Stimulated activated CD4-positive, alpha-beta T cell treated with anti-CD3 and anti-CD28 coated beads, Interleukin-12 subunit alpha, Interleukin-12 subunit beta, amount 100 ng/mL, for 4 hours (primary cell): ENCODE measurements around the gene IQSEC2.

Experiments
- DNase-seq: peaks from one replicate; pipeline ENCODE4 v3.0.0-alpha.2; 2020

Gene IQSEC2

DNA sequence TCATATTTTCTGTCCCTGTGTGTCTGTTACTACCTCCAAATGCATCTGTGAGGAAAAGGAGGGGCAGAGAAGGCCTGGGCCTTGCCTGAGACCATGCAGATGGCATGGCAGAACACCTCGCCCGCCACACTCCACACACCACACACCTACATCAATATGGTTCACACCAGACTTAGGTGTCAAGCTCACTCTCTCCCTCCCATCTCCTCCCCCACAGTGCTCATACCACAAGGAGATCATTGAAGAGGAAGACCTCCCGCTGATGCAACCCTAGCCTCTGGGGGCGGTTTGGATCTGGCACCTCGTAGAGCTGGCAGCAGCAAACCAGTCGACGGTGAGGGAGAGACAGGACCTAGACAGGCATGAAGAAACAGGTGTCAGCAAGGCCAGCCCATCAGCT is 39.8 kb downstream of the IQSEC2 start:
- DNase-seq: no peak

DNA sequence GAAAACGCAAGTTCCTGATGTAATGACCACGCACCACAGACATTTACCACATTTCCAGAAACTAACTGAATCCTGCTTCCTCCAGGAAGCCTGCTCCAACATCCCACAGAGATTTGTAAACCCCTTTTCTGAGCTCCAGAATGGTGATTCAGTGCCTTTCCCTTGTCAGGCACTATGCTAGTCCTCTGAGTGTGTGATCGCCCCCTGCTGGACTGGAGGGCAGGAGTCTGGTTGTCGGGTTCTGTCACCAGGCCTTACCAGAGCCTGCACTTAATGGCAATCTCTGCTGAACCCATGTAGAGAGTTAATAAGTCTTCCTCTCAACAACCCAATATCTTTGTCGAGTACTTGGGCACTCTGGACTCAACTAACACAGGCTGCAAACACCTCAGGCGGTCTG is 41.9 kb downstream of the IQSEC2 start:
- peak; percentile 16 for DNase-seq

GRCh38 chrX:53237056-53237455 is 44.3 kb downstream of the IQSEC2 start:
- DNase-seq: no peak

DNA sequence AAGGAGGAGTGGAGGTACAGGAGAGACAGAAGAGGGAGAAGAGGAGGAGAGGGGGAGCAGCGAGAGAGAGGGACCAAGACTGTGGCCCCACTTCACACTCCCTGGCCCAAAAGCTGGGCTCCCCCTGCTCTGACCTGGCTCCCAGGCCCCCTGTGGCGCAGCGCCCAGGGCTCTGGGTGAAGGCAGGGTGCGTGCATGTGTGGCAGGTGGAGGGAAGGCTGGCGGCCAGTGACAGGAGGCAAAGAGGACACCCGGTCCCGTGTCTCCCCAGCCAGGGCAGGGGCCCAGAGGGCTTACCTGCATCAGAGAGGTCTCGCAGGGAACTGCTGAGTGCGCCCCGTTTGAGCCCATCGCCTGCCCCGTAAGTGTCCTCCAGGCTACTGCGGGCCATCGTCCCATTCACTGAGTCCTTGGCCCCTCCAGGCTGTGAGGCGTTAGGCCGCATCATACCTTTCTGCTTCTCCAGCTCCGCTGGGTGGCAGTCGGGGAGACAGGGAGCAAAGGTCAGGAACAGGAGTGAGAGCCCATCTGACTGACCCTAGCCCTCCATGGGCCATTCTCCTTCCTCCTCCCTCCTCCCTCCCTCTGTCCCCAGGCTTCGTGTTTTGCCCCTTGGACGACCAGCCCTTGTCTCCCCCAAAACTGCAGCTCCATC is 45.2 kb downstream of the IQSEC2 start:
- DNase-seq: no peak

GRCh38 chrX:53235566-53235965 is 45.8 kb downstream of the IQSEC2 start:
- no peak for DNase-seq

DNA sequence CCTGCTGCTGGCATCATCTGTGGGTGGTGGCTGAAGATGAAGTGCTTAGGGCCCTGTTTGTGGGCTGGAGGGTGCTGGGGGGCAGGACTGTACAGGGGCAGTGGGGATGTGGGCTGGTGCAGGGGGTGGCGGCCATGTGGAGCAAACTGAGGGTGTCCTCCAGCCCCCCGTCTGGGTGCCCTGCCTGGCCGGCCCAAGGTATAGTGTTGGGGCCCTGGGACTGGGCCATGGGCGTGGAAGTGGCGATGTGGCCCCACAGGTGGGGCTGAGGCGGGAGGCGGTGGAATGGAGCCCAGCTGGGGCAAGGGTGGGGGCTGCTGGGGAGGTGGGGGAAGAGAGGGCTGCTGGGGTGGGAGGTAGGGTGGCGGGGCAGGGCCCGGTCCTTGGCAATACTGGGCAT is 46.9 kb downstream of the IQSEC2 start:
- no peak for DNase-seq

GRCh38 chrX:53233536-53233935 is 47.8 kb downstream of the IQSEC2 start:
- DNase-seq: no peak

- DNase-seq: no peak
Measured at GRCh38 chrX:53230116-53230515, 51.3 kb downstream of the IQSEC2 start.

DNA sequence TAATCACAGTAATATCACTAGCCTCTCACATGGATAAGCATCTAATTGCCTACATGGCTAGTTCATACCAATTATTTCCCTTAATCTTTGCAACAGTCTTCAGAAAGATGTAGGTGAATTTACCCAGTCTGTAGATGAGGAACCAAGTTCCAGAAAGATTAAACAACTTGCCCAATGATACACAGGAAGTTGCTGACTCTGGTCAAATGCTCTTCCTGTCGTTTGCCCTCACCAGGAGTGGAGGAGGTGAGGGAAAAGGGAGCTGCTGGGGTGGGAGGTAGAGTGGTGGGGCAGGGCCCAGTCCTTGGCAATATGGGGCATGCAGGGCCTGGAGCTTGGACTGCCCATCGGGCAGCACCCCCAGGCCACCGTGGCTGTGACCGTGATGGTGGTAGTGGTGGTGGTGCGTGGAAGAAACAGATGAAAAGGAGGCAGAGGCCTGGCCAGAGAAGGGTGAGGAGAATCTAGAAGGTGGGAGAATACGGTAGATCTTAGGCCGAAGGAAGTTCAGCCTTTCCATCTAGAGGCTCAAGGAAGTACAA is 54.1 kb downstream of the IQSEC2 start:
- no peak for DNase-seq

- peak; percentile 78 for DNase-seq
Measured at GRCh38 chrX:53224860-53225797, 56.3 kb downstream of the IQSEC2 start, which contains the start of gene KDM5C. KDM5C (minus strand) TSS chrX:53225207; CDS start chrX:53224889, 318 bp downstream.

- DNase-seq: peak; percentile 3
Measured at GRCh38 chrX:53223955-53224859, 57.2 kb downstream of the IQSEC2 start.

DNA sequence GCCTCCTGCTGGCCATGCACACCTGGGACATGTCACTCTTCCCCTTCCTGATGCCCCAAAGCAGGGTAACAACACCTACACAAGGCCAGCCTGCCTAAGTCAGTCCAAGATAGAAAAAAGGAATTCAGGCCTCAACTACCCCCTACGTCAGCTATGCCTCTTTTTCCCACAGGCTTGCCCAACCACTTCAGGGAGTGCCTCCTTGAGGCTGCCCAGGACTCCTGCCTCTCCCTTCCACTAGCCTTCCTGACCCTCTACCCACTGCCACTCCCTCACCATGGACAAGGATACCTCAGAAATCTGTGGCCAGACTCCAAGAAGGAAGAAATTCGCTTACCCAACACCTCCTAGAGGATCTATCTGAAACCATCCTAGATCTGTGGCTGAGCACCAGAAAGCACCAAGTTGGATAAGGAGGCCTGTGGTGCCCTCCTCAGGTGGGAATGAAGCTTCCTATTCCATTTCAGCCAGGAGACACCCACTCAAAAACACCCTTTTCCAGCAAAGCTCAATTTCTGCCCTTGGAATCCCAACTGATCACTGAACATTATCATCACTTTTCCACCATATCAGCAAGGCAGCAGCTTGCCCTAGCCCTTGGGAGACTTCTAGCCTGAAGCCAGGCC is 58.2 kb downstream of the IQSEC2 start:
- no peak for DNase-seq
